NCI-H226 (cell line): ENCODE measurements around the gene SH3RF1.

Source experiments
- DNase-seq: peaks from one replicate; pipeline ENCODE4 v3.0.0-alpha.2; 2015

SH3RF1 gene

GRCh38 chr4:169098532-169098931 is 172.2 kb downstream of the SH3RF1 start:
- DNase-seq = peak; percentile 52

GRCh38 chr4:169098054-169098497 is 172.7 kb downstream of the SH3RF1 start:
- no peak for DNase-seq

GRCh38 chr4:169096221-169096620 is 174.5 kb downstream of the SH3RF1 start:
- no peak for DNase-seq

- DNase-seq = no peak
Measured at GRCh38 chr4:169094656-169095231, 176.0 kb downstream of the SH3RF1 start.

DNA sequence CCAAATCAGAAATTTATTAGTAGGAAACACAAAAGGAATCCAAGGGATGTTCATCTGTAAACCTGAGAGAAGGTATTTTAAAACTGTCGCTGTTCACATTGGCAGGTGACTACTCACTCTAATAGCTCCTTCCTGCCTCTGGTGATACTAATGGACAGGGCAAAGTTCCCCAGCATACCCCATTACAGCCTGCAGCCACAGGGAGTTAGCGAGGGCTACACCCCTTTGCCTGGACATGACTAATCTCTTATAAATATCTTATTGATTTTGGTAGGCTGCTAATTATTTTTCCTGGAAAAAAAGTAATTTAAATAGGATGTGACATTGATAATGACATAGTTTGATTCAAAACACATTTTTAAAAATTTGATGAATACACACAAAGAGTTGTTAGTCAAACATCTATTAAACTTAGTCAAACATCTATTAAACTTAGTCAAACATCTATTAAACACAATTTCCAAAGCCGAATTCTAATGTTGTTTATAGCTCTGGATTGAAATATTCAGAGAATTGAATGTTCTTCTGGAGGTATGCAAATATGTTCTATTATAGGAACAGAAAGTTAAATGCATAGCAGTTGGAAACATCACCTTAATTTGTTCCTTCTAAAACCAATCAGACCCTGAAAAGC is 177.8 kb downstream of the SH3RF1 start:
- DNase-seq = no peak

DNA sequence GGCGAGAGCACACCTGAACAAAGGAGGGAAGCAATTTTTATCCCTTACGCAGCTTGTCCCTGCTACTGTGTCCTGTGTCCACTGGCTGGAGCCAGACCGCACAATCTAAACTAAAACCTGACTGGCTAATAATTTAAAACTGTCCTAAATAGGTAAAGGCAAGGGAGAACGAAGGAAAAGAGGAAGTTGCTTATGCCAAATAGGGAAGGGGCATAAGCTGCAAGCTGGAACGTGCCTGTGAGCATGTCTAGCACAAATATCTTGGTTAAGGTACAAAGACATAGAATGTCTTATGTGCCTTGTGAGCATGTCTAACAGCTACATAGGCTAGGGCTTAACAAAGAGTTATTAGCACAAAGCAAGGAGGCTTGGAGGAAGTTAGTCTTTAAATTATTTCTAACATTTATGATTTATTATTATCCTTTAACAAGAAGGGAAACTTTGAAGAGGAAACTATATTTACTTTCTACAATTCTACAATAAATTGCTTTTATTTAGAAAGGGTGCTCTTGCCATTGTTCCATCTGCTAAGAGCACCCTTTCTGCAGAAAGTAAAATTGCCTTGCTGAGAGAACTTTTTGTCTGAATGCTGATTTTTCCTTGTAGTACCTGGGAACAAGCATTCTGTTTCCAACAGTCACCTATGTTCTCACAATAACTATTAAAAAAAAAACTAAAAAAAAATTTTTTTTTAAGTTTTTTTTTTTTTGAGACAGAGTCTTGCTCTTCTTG is 180.1 kb downstream of the SH3RF1 start:
- no peak for DNase-seq

DNA sequence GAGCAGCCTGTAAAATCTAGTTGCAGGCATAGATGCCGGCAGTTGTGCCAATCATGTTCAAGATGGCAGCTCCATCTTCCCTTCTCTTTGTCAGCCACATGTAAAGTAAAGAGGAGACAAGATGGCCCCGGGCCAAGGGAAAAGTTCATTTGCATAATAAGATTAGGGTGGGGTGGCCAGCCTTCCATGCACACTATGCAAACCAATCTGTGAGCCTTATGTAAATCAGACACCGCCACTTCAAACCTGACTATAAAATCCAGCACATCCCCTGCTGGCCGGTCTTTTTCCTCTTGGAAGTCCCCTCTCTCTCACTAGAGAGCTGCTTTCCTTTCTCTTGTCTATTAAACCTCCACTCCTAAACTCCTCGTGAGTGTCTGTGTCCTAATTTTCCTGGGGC is 181.8 kb downstream of the SH3RF1 start:
- no peak for DNase-seq

DNA sequence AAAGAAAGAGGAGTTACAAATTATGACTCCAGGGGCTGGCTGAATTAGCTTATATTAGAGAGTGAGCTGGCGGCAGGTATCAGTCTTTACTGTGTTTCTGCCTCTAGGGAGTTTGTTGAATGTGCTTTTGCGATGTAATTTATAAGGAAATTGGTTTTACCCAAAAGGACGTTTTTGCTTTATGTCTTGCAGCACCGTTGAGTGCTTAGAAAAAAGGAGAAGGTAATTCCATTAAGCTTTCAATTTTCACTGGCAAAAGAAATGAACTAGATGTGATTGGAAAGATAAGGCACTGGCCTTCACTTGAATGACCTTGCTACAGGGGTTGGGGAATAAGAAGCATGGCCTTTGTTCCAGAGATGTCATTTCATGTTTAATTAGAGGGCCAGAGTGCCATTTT is 185.8 kb downstream of the SH3RF1 start:
- DNase-seq = no peak

DNA sequence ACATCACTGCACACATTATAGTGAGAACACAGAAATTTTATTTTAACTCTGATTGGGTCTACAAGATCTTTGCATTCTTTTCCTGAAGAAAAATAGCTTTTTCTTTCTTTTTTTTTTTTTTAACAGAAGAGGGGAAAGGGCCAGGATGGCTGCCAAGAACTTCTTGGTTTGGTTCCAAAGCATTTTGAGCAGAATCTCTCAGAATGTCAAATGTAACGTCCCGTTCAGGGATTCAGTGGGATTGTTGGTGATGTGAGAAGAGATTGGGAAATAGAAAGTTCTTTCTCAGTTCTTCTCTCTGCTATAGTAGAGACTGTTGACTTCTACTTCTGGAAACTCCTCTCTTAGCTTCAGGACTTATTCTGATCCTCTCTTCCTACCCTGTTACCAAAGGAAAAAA is 189.8 kb downstream of the SH3RF1 start:
- DNase-seq = peak; percentile 6

- DNase-seq = no peak
Measured at GRCh38 chr4:169079942-169080827, 190.6 kb downstream of the SH3RF1 start.

- DNase-seq = no peak
Measured at GRCh38 chr4:169074117-169074516, 196.6 kb downstream of the SH3RF1 start.

DNA sequence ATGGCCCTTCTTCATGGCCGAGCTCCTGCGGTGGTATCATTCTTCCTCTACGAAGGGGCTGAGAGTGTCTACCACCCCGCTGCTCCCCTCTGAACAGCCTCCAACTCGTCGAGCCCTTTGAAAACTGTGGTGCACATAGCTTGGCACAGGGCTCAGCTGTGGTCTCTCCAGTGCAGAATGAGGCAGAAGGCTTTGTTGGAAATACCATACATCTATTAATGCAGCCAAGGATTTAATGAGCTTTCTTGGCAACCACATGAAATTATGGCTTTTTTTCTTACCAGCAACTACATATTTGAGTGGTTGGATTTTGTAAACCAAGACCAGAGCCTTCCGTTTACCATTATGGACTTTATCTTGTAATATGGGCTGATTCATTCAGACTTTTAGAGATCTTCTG is 199.0 kb downstream of the SH3RF1 start:
- DNase-seq = no peak

GRCh38 chr4:169070895-169071218 is 199.9 kb downstream of the SH3RF1 start:
- DNase-seq = peak; percentile 62

GRCh38 chr4:169070071-169070894 is 200.5 kb downstream of the SH3RF1 start:
- DNase-seq = peak; percentile 96

GRCh38 chr4:169068423-169068822 is 202.3 kb downstream of the SH3RF1 start:
- DNase-seq = no peak

GRCh38 chr4:169066934-169067333 is 203.8 kb downstream of the SH3RF1 start:
- no peak for DNase-seq

DNA sequence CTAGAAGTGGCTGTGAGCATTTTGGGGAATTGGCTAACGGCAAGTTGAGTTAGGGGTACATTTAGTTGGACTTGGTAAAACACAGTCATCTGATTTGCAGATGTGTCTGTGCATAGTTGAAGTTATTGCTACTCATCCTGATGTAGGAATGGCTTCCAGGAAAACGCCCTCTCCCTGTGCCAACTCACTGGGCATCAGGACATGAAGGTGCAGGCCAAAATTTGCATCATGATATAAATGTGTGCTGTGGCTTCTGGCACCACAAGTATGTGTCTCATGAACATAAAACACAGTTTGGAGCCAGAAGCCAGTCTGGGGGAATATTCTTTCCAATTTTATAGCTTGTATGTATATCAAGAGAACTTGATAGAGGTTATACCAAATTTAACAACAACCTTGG is 206.5 kb downstream of the SH3RF1 start:
- DNase-seq = no peak

- peak; percentile 46 for DNase-seq
Measured at GRCh38 chr4:169063441-169063840, 207.3 kb downstream of the SH3RF1 start.

DNA sequence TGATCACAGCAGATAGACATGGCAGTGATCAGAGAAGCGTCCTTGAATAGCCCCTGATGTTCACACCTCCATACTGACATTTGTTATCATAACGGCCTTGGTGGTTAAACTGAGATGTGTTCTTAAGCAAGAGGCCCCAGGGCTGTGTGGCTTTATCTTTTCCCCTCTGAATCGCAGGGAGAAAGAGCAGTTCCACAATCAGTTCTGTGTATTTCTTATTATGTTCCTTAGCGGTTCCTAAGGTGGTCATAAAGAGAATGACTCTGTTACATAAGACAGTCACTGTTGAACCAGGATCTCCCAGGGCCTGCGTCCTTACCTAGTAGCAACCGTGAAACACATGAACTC is 207.9 kb downstream of the SH3RF1 start:
- DNase-seq = peak; percentile 62

- no peak for DNase-seq
Measured at GRCh38 chr4:169061386-169061785, 209.4 kb downstream of the SH3RF1 start.

GRCh38 chr4:169060391-169061091 is 210.2 kb downstream of the SH3RF1 start:
- no peak for DNase-seq
